ENCODE results near the gene ZNFX1. TPM values are rescaled to one million over a fixed set of nuclear protein-coding genes. Genes with fewer than 3 reads are reported as not detected.

The ZNFX1 gene
- total and polyA plus RNA-seq, 2 donors (not counting 1 experiment from before 2014, with no cell fraction given), result 10.3 to 37.9 TPM

DNA sequence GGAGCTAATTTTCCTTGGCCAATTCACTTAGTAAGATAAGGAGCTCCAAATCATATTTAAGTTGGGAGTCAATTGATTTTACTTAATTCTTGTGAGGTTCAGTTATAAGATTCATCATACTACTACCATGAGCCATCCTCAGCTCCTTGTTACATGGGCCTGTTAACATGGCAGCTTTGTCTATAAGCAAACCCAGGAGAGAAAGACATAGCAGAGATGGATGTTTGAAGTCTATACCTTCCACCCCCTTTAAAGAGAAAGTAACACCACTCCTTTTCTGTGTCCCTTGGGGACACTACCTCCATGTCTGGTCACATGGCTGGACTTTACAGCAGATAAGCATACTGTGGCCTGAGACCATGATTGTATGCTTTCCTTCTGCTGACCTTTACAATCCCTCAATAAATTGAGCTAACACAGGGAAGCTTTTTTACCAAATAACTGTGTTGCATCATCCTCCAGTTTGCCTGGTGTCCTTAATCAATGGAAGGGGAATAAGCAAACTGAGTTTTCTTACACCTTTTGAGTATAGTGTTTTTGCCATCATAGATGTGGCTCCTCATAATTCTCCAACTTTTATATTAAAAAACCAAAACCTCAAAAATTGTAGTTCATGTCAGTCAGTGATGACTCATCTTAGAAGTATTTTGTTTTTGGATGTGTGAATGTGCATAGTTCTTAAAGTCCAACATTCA, 9.8 kb upstream of the ZNFX1 start:
- peaks cover 45% of the 10 kb centered on the region for H3K4me1 Mint-ChIP-seq
- no peaks in the 10 kb centered on the region for H3K27me3 Mint-ChIP-seq
- Histone ChIP-seq H2AFZ (ENCODE audit: insufficient read depth, low read depth, low read length, poor library complexity, severe bottlenecking) (no peak overlapping the region), H3K27me3 (replicated peaks in 1 of 4; ENCODE audit: control extremely low read depth in 1 of 4, control insufficient read depth in 3 of 4, insufficient read depth in 4 of 4, low read length in 3 of 4) (no peaks in the 10 kb centered on the region), H3K36me3 (replicated peaks in 1 of 2; ENCODE audit: control extremely low read depth in 1 of 2, control insufficient read depth in 1 of 2, extremely low read depth in 1 of 2, insufficient read depth in 2 of 2, low read length in 1 of 2) (peaks cover 28 to 92% of the 10 kb centered on the region in 2 experiments), H3K4me1 (ENCODE audit: control insufficient read depth in 2 of 2, insufficient read depth in 2 of 2, low read length in 2 of 2) (peaks cover 15 to 27% of the 10 kb centered on the region in 2 donors), H3K9ac (ENCODE audit: low read length) (no peak overlapping the region), H3K27ac (ENCODE audit: low read length in 2 of 2) (no peak overlapping the region), H3K4me2 (replicated peaks; ENCODE audit: low read depth, low read length, poor library complexity, severe bottlenecking) (no peak overlapping the region), H3K9me3 (ENCODE audit: control extremely low read depth in 1 of 3, control insufficient read depth in 2 of 3, insufficient read depth in 1 of 3, low read length in 2 of 3) (peaks cover 5 to 55% (median 48%) of the 10 kb centered on the region in 3 donors), H4K20me1 (ENCODE audit: control insufficient read depth, insufficient read depth, low read length, poor library complexity, severe bottlenecking) (peaks cover 82% of the 10 kb centered on the region), H3K4me3 (ENCODE audit: control extremely low read depth in 1 of 5, extremely low read depth in 1 of 5, insufficient read depth in 1 of 5, low read depth in 2 of 5, low read length in 4 of 5) (no peak overlapping the region), H3K79me2 (ENCODE audit: control insufficient read depth, insufficient read depth, low read length) (peaks cover 74% of the 10 kb centered on the region)
- POLR2A ChIA-PET, result interaction anchor here (0.6 to 1.4 kb wide), 3 partner anchors 9 to 11 kb away, joined by 3 read pairs; partner anchors contain the start of gene ZNFX1
- H3K9me3 Mint-ChIP-seq (ENCODE audit: insufficient read depth), result peaks cover 32% of the 10 kb centered on the region
- H3K27ac Mint-ChIP-seq, result no peak overlapping the region
- intact Hi-C loops (cut with micrococcal nuclease), result no loop called here
- CTCF ChIA-PET, result interaction anchor here (0.5 to 0.6 kb wide), 2 partner anchors 44 to 71 kb away, joined by 3 to 6 read pairs; no protein-coding TSS in a partner anchor
- no peak for TF ChIP-seq EZH2 (IDR thresholded peaks at IDR 0.05; ENCODE audit: borderline replicate concordance, insufficient read depth, low read depth, low read length, poor library complexity, severe bottlenecking)
- TF ChIP-seq, protein P1, sequence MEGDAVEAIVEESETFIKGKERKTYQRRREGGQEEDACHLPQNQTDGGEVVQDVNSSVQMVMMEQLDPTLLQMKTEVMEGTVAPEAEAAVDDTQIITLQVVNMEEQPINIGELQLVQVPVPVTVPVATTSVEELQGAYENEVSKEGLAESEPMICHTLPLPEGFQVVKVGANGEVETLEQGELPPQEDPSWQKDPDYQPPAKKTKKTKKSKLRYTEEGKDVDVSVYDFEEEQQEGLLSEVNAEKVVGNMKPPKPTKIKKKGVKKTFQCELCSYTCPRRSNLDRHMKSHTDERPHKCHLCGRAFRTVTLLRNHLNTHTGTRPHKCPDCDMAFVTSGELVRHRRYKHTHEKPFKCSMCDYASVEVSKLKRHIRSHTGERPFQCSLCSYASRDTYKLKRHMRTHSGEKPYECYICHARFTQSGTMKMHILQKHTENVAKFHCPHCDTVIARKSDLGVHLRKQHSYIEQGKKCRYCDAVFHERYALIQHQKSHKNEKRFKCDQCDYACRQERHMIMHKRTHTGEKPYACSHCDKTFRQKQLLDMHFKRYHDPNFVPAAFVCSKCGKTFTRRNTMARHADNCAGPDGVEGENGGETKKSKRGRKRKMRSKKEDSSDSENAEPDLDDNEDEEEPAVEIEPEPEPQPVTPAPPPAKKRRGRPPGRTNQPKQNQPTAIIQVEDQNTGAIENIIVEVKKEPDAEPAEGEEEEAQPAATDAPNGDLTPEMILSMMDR (IDR thresholded peaks at IDR 0.05), result no peak
- ATAC-seq (ENCODE audit: low read depth), result no peak
- H3K4me3 Mint-ChIP-seq, result no peak overlapping the region
- DNase-seq, result no peak

Data from B cell (primary cell).